NCI-H1694 treated with DMSO at 0.1 percent for 48 hours (cell line): Measurements from ENCODE around the gene NFIA.

ENCODE experiments used
- DNase-seq: peaks from one replicate; lab custom pipeline; 2025; lab: John Stamatoyannopoulos, UW

NFIA gene

GRCh38 chr1:61299463-61299862 is 217.1 kb downstream of the NFIA start:
- DNase-seq: no peak

GRCh38 chr1:61300899-61301298 is 218.5 kb downstream of the NFIA start:
- DNase-seq: no peak

GRCh38 chr1:61301824-61302657 is 219.7 kb downstream of the NFIA start:
- no peak for DNase-seq

- no peak for DNase-seq
These were observed 225.2 kb downstream of the NFIA start for GRCh38 chr1:61307422-61308142.

- no peak for DNase-seq
These were observed 227.7 kb downstream of the NFIA start for GRCh38 chr1:61310057-61310456.

GRCh38 chr1:61310538-61310937 is 228.2 kb downstream of the NFIA start:
- DNase-seq: no peak

- DNase-seq: no peak
These were observed 231.6 kb downstream of the NFIA start for GRCh38 chr1:61313906-61314422.

- DNase-seq: no peak
These were observed 232.7 kb downstream of the NFIA start for GRCh38 chr1:61315011-61315410.

GRCh38 chr1:61316493-61316892 is 234.1 kb downstream of the NFIA start:
- DNase-seq: no peak

- DNase-seq: no peak
These were observed 236.2 kb downstream of the NFIA start for GRCh38 chr1:61318319-61319125.

- DNase-seq: no peak
These were observed 238.2 kb downstream of the NFIA start for GRCh38 chr1:61320575-61320974.

GRCh38 chr1:61322008-61322744 is 239.8 kb downstream of the NFIA start:
- DNase-seq: no peak

- DNase-seq: no peak
These were observed 240.4 kb downstream of the NFIA start for GRCh38 chr1:61322769-61323168.

GRCh38 chr1:61323681-61324328 is 241.4 kb downstream of the NFIA start:
- DNase-seq: no peak

- no peak for DNase-seq
These were observed 244.4 kb downstream of the NFIA start for GRCh38 chr1:61326713-61327112.

GRCh38 chr1:61327436-61327835 is 245.1 kb downstream of the NFIA start:
- no peak for DNase-seq

- DNase-seq: no peak
These were observed 247.2 kb downstream of the NFIA start for GRCh38 chr1:61329556-61329955.

- no peak for DNase-seq
These were observed 247.7 kb downstream of the NFIA start for GRCh38 chr1:61330018-61330417.

- no peak for DNase-seq
These were observed 248.2 kb downstream of the NFIA start for GRCh38 chr1:61330571-61330970.

- no peak for DNase-seq
These were observed 249.9 kb downstream of the NFIA start for GRCh38 chr1:61332196-61332753.

- DNase-seq: no peak
These were observed 250.4 kb downstream of the NFIA start for GRCh38 chr1:61332796-61333195.
